Measurements from ENCODE around the gene FMN1. TPM values are rescaled to one million over a fixed set of nuclear protein-coding genes. Genes with fewer than 3 reads are reported as not detected.
A peak's percentile ranks its signal among the peaks of the same experiment; 100 is the strongest.

FMN1 gene
- total and polyA plus RNA-seq, 2 of the 13 experiments (the other 11 are each of a cell fraction or from before 2014, with no cell fraction given): 0.20 to 0.60 TPM

- no peak for FAIRE-seq
- H3K27me3 ChIP-seq (ENCODE audit: control insufficient read depth in 1 of 2, insufficient read depth in 2 of 2, low read length in 2 of 2): no peaks in the 10 kb centered on the region; a peak in 1 of 5 replicates
- no peak for ATAC-seq
- DNase-seq (ENCODE audit: low spot score): no peak
- no peak for TF ChIP-seq NR3C1 (CRISPR knock-in tag; IDR thresholded peaks at IDR 0.05)
- TF ChIP-seq SALL2 (CRISPR knock-in tag; IDR thresholded peaks at IDR 0.05): no peak
- no peak for TF ChIP-seq ZNF768 (CRISPR knock-in tag; IDR thresholded peaks at IDR 0.05)
- TF ChIP-seq THAP7 (CRISPR knock-in tag; IDR thresholded peaks at IDR 0.05): no peak
- H3K4me3 ChIP-seq (replicated peaks in 1 of 3; ENCODE audit: insufficient read depth in 1 of 3, low read depth in 2 of 3, low read length in 3 of 3): no peak overlapping the region
- no peak overlapping the region for H3K4me2 ChIP-seq (ENCODE audit: low read depth, low read length)
- POLR2A ChIA-PET: no interaction called here
- H4K20me1 ChIP-seq (ENCODE audit: insufficient read depth, low read length): no peaks in the 10 kb centered on the region
- in situ Hi-C loops (cut with HindIII; ENCODE audit: extremely low pct_ligation_motif_present, low pct_unique_long_range_greater_than_20kb) (no loop called here), intact Hi-C loops (cut with micrococcal nuclease; ENCODE audit: unreplicated experiment) (no loop called here)
- BruUV-seq (replicated peaks): no TSS peak
- WGBS (ENCODE audit: low lambda C conversion rate): 52% methylated on average over 3 of the region's 3 CpGs
- CTCF ChIA-PET (ENCODE audit: low intra/inter-chr PET ratio, low total read pairs): no interaction called here
- no peaks in the 10 kb centered on the region for H3K9me3 ChIP-seq (ENCODE audit: low read length)
- no peak overlapping the region for H3K9ac ChIP-seq (ENCODE audit: insufficient read depth, low read depth, low read length)
- no peak overlapping the region for H2AFZ ChIP-seq (ENCODE audit: low read length)
- peaks cover 12% of the 10 kb centered on the region for H3K4me1 ChIP-seq (ENCODE audit: insufficient read depth, low read length)
- no peaks in the 10 kb centered on the region for H3K79me2 ChIP-seq (ENCODE audit: insufficient read depth, low read length)
- no peak overlapping the region for H3K27ac ChIP-seq (ENCODE audit: extremely low read length, insufficient read depth, low read length)
- no peaks in the 10 kb centered on the region for H3K36me3 ChIP-seq (replicated peaks in 1 of 2; ENCODE audit: control insufficient read depth in 1 of 2, insufficient read depth in 2 of 2, low read length in 2 of 2)
These were observed 397.7 kb downstream of the FMN1 start for GRCh38 chr15:32796856-32797255.

GRCh38 chr15:32794973-32795372 lies 399.5 kb downstream of the FMN1 start:
- no peak overlapping the region for H2AFZ ChIP-seq (ENCODE audit: low read length)
- WGBS (ENCODE audit: low lambda C conversion rate): 12% methylated on average over 3 of the region's 3 CpGs
- DNase-seq (ENCODE audit: low spot score) (peak; percentile 29), FAIRE-seq (no peak), ATAC-seq (no peak)
- H3K4me1 ChIP-seq (ENCODE audit: insufficient read depth, low read length): peaks cover 21% of the 10 kb centered on the region
- ChIA-PET POLR2A (interaction anchor here (0.8 kb wide), 1 partner anchor 13 kb away, joined by 3 read pairs; no protein-coding TSS in a partner anchor), CTCF (ENCODE audit: low intra/inter-chr PET ratio, low total read pairs) (no interaction called here)
- H3K9ac ChIP-seq (ENCODE audit: insufficient read depth, low read depth, low read length): no peak overlapping the region
- no peaks in the 10 kb centered on the region; a peak in 1 of 5 replicates for H3K27me3 ChIP-seq (ENCODE audit: control insufficient read depth in 1 of 2, insufficient read depth in 2 of 2, low read length in 2 of 2)
- in situ Hi-C loops (cut with HindIII; ENCODE audit: extremely low pct_ligation_motif_present, low pct_unique_long_range_greater_than_20kb) (no loop called here), intact Hi-C loops (cut with micrococcal nuclease; ENCODE audit: unreplicated experiment) (no loop called here)
- H3K27ac ChIP-seq (ENCODE audit: extremely low read length, insufficient read depth, low read length): no peak overlapping the region
- BruUV-seq (replicated peaks): no TSS peak
- no peak overlapping the region for H3K4me2 ChIP-seq (ENCODE audit: low read depth, low read length)
- no peaks in the 10 kb centered on the region for H3K9me3 ChIP-seq (ENCODE audit: low read length)
- H4K20me1 ChIP-seq (ENCODE audit: insufficient read depth, low read length): no peaks in the 10 kb centered on the region
- H3K36me3 ChIP-seq (replicated peaks in 1 of 2; ENCODE audit: control insufficient read depth in 1 of 2, insufficient read depth in 2 of 2, low read length in 2 of 2): no peaks in the 10 kb centered on the region
- no peaks in the 10 kb centered on the region for H3K79me2 ChIP-seq (ENCODE audit: insufficient read depth, low read length)
- H3K4me3 ChIP-seq (replicated peaks in 1 of 3; ENCODE audit: insufficient read depth in 1 of 3, low read depth in 2 of 3, low read length in 3 of 3): no peak overlapping the region
- TF ChIP-seq MAFG (CRISPR knock-in tag; IDR thresholded peaks at IDR 0.05) (no peak), GZF1 (CRISPR knock-in tag; IDR thresholded peaks at IDR 0.05) (no peak), ATF3 (CRISPR knock-in tag; IDR thresholded peaks at IDR 0.05) (0 out of 2 replicates have a peak, but pooled peaks have one; percentile 46), MXD1 (CRISPR knock-in tag; IDR thresholded peaks at IDR 0.05) (no peak), HMG20A (CRISPR knock-in tag; IDR thresholded peaks at IDR 0.05; ENCODE audit: borderline replicate concordance) (peak; percentile 75; the same call in 1 of the 2 replicates), MEF2D (CRISPR knock-in tag; IDR thresholded peaks at IDR 0.05) (no peak), ZNF784 (CRISPR knock-in tag; IDR thresholded peaks at IDR 0.05; ENCODE audit: borderline replicate concordance) (no peak), HNF4A (CRISPR knock-in tag; IDR thresholded peaks at IDR 0.05) (peak; percentile 44), ZNF503 (CRISPR knock-in tag; IDR thresholded peaks at IDR 0.05) (no peak), FOXA3 (CRISPR knock-in tag; IDR thresholded peaks at IDR 0.05) (0 out of 2 replicates have a peak, but pooled peaks have one; percentile 5), SOX5 (CRISPR knock-in tag; IDR thresholded peaks at IDR 0.05; ENCODE audit: borderline replicate concordance) (0 out of 2 replicates have a peak, but pooled peaks have one; percentile 17), ZNF746 (CRISPR knock-in tag; IDR thresholded peaks at IDR 0.05) (no peak), ZSCAN9 (CRISPR knock-in tag; IDR thresholded peaks at IDR 0.05; ENCODE audit: borderline replicate concordance) (no peak)

All from HepG2 (cell line).